Glutamatergic neuron (in vitro differentiated cells): ENCODE measurements around the gene RPS6KB2. TPM values are rescaled to one million over a fixed set of nuclear protein-coding genes. Genes with fewer than 3 reads are reported as not detected.
A peak's percentile ranks its signal among the peaks of the same experiment; 100 is the strongest.

ENCODE experiments used
- DNase-seq: peaks from one replicate; pipeline ENCODE4 v3.0.0; 2022
- H3K27ac Mint-ChIP-seq: one replicate; pipeline ENCODE4 v1.8.0; 2020; ENCODE audit warnings: mild to moderate bottlenecking, mixed read lengths, inconsistent platforms; ENCODE audit not compliant: unreplicated experiment
- H3K27me3 Mint-ChIP-seq: one replicate; pipeline ENCODE4 v1.8.0; 2020; ENCODE audit warnings: mild to moderate bottlenecking, moderate library complexity, mixed read lengths, inconsistent platforms; ENCODE audit not compliant: unreplicated experiment
- H3K36me3 Mint-ChIP-seq: one replicate; pipeline ENCODE4 v1.8.0; 2020; ENCODE audit warnings: mild to moderate bottlenecking, mixed read lengths, inconsistent platforms; ENCODE audit not compliant: unreplicated experiment
- H3K4me1 Mint-ChIP-seq: one replicate; pipeline ENCODE4 v1.8.0; 2020; ENCODE audit warnings: mild to moderate bottlenecking, low read depth, mixed read lengths, inconsistent platforms; ENCODE audit not compliant: unreplicated experiment
- H3K4me3 Mint-ChIP-seq: one replicate; pipeline ENCODE4 v1.8.0; 2020; ENCODE audit warnings: mild to moderate bottlenecking, mixed read lengths, inconsistent platforms; ENCODE audit not compliant: unreplicated experiment
- H3K9me3 Mint-ChIP-seq: one replicate; pipeline ENCODE4 v1.8.0; 2020; ENCODE audit warnings: mild to moderate bottlenecking, moderate library complexity, mixed read lengths, inconsistent platforms; ENCODE audit not compliant: unreplicated experiment
- total RNA-seq: library from RNA; stranded (reverse); fragmentation: NEBNext Ultra II Directional; extraction: Animal tissue kit (Norgen Biotek cat#: 25700); gene quantifications from one replicate; pipeline ENCODE4 v1.2.1, GENCODE V29; 2021; ENCODE audit not compliant: unreplicated experiment
- TF ChIP-seq, protein P1 (sequence below): fragments of 200-600 bp; sonication (generic); IDR thresholded peaks from one replicate; pipeline ENCODE4 v1.5.0; 2021; ENCODE audit not compliant: partially characterized antibody, unreplicated experiment

The RPS6KB2 gene
- total RNA-seq, 1 donor from 2014 or later: 69.0 TPM

DNA sequence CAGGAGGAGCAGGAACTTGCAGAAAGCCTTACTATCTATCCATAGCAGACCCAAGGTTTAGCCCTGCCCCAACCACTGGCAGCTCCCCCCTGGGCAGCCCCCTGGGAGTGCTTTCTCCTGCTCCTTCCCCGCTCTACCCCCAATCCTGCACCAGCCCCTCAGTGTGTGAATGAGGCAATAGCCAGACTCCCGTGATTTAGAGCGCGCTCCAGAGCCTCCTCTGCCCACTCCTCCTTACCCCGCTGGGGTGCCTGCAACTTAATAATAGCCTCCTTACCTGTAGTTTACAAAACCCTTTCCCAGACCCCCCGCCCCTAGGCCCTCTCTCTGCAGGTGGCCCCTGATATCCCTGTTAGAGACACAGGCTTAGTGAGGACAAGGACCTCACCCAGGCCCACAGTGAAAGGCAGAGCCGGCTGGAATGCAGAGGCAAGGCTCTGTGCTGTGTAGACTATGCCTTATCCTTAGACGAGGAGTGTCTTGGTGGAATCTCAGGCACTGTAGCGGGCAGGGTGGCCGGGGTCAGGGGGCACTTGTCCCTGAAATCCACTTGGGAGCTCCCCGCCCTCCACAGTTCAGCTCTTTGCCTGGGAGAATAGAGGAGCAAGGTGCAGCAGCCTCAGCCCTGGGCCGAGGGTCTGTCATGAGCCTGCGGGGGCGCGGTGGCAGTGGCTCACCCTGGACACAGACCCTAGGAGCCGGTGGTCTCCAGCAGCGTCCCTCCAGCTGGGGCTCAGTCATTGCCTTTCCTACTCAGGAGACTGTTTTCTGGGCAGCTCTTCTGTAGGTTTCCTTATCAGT, 17.1 kb upstream of the RPS6KB2 start:
- Mint-ChIP-seq H3K27me3 (peaks cover 11% of the 10 kb centered on the region), H3K36me3 (no peaks in the 10 kb centered on the region), H3K27ac (no peak overlapping the region), H3K4me3 (no peak overlapping the region), H3K4me1 (peaks cover 10% of the 10 kb centered on the region), H3K9me3 (no peaks in the 10 kb centered on the region)
- DNase-seq: no peak
- TF ChIP-seq, protein P1, sequence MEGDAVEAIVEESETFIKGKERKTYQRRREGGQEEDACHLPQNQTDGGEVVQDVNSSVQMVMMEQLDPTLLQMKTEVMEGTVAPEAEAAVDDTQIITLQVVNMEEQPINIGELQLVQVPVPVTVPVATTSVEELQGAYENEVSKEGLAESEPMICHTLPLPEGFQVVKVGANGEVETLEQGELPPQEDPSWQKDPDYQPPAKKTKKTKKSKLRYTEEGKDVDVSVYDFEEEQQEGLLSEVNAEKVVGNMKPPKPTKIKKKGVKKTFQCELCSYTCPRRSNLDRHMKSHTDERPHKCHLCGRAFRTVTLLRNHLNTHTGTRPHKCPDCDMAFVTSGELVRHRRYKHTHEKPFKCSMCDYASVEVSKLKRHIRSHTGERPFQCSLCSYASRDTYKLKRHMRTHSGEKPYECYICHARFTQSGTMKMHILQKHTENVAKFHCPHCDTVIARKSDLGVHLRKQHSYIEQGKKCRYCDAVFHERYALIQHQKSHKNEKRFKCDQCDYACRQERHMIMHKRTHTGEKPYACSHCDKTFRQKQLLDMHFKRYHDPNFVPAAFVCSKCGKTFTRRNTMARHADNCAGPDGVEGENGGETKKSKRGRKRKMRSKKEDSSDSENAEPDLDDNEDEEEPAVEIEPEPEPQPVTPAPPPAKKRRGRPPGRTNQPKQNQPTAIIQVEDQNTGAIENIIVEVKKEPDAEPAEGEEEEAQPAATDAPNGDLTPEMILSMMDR: no peak

GRCh38 chr11:67411785-67412152, 16.5 kb upstream of the RPS6KB2 start:
- H3K27ac Mint-ChIP-seq: no peak overlapping the region
- H3K27me3 Mint-ChIP-seq: peaks cover 16% of the 10 kb centered on the region

DNA sequence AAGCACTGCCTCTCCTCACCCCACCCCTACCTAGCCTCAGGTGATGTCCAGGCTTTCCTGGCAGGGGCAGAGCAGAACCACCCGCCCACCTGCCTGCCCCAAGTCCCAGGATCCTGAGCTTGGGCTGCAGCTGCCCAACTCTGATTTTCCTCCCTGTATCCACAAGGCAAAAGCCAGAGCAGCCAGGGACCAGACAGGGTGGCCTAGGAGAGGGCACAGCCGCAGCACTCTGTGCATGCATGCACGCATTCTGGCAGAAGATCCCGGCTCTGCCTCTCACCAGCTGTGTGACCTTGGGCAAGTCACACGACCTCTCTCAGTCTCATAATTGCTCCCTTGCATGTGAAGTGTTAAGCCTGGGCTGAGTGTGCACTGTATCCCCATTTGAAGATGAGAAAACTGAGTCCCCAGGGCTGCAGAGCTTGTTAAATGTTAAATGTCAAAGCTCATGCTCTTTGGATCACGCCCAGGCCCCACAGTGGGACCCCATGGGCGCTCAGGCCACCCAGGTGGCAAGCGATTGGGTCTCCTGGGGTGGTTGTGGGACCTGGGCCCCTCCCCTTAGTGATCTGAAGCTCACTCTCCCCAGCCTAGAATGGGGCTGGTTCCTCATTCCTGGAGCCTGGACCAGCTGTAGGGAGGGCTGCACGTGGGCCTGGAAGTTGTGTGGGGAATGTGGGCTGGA, 15.7 kb upstream of the RPS6KB2 start:
- H3K27me3 Mint-ChIP-seq: peaks cover 15% of the 10 kb centered on the region
- DNase-seq: no peak
- no peaks in the 10 kb centered on the region for H3K36me3 Mint-ChIP-seq
- H3K4me1 Mint-ChIP-seq: peaks cover 6% of the 10 kb centered on the region
- H3K9me3 Mint-ChIP-seq: no peaks in the 10 kb centered on the region
- H3K4me3 Mint-ChIP-seq: no peak overlapping the region
- TF ChIP-seq, protein P1: no peak
- H3K27ac Mint-ChIP-seq: no peak overlapping the region

More at GRCh38 chr11:67411785-67412152, 16.5 kb upstream of the RPS6KB2 start:
- Mint-ChIP-seq H3K36me3 (no peaks in the 10 kb centered on the region), H3K4me1 (peaks cover 10% of the 10 kb centered on the region), H3K4me3 (no peak overlapping the region), H3K9me3 (no peaks in the 10 kb centered on the region)
- TF ChIP-seq, protein P1: no peak
- no peak for DNase-seq

- peaks cover 19% of the 10 kb centered on the region for H3K27me3 Mint-ChIP-seq
- H3K4me3 Mint-ChIP-seq: peak overlapping the region; percentile 44
- TF ChIP-seq, protein P1: no peak
- no peak for DNase-seq
- H3K36me3 Mint-ChIP-seq: no peaks in the 10 kb centered on the region
- peaks cover 6% of the 10 kb centered on the region for H3K4me1 Mint-ChIP-seq
- no peaks in the 10 kb centered on the region for H3K9me3 Mint-ChIP-seq
- peak overlapping the region; percentile 55 for H3K27ac Mint-ChIP-seq
These were observed 14.9 kb upstream of the RPS6KB2 start for GRCh38 chr11:67413266-67413849.
